ENCODE measurements around the gene KIAA1217. TPM values are rescaled to one million over a fixed set of nuclear protein-coding genes. Genes with fewer than 3 reads are reported as not detected.
A peak's percentile ranks its signal among the peaks of the same experiment; 100 is the strongest.

KIAA1217 gene
- total RNA-seq, 1 experiment from 2014 or later = 48.3 TPM

DNA sequence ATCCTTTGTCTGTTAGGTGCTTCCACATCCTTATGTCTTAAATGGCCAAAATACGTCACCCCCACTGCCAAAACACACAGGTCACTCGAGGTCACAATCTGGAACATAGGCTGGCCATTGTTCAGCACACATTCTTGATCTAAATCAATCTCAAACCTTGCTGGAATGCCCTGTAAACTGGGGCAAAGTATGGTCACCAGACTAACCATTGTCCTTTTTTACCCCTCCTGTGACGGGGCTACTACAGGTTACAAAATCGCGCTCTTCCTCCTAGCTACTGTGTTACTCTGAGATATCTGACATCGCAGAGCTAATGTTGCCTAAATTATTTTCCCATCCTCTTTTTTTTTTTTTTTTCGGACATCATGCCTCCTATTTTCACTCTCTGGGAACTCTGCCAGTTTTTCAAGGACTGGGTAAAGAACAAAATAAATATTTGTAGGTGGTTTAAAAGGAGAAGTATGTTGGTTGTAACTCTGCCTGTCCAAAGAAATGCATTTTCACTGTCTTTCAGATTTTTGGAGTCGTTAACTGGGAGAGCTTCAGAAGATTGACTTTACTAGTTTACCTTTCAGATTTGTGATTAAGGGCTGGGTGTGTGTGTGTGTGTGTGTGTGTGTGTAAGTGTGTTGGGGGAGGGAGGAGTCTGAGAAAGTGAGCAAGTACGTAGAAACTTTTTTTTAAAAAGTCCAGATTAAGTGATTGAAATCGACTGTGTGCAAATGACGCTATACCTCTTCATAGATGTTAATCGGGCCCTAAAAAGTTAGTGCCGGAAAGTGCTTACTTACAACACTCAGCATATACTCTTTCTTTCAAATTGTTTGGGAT, 942 bp upstream of the KIAA1217 start:
- ChIA-PET POLR2A (interaction anchor here (2.4 kb wide), 1 partner anchor 151 kb away, joined by 12 read pairs; no protein-coding TSS in a partner anchor), CTCF (interaction anchor here (0.7 to 3.4 kb wide), 4 partner anchors 11 to 155 kb away, joined by 4 to 20 read pairs (median 6); no protein-coding TSS in a partner anchor)
- peak; percentile 30 for DNase-seq (ENCODE audit: unreplicated experiment)
- no peaks in the 10 kb centered on the region for H3K36me3 Mint-ChIP-seq (ENCODE audit: insufficient read depth, unreplicated experiment)
- peaks cover 22% of the 10 kb centered on the region for H3K4me1 Mint-ChIP-seq (ENCODE audit: insufficient read depth, unreplicated experiment)
- H3K9me3 Mint-ChIP-seq (ENCODE audit: unreplicated experiment) = no peaks in the 10 kb centered on the region
- TF ChIP-seq, protein P1, sequence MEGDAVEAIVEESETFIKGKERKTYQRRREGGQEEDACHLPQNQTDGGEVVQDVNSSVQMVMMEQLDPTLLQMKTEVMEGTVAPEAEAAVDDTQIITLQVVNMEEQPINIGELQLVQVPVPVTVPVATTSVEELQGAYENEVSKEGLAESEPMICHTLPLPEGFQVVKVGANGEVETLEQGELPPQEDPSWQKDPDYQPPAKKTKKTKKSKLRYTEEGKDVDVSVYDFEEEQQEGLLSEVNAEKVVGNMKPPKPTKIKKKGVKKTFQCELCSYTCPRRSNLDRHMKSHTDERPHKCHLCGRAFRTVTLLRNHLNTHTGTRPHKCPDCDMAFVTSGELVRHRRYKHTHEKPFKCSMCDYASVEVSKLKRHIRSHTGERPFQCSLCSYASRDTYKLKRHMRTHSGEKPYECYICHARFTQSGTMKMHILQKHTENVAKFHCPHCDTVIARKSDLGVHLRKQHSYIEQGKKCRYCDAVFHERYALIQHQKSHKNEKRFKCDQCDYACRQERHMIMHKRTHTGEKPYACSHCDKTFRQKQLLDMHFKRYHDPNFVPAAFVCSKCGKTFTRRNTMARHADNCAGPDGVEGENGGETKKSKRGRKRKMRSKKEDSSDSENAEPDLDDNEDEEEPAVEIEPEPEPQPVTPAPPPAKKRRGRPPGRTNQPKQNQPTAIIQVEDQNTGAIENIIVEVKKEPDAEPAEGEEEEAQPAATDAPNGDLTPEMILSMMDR (IDR thresholded peaks at IDR 0.05; ENCODE audit: unreplicated experiment) = no peak
- BruUV-seq (replicated peaks) = no TSS peak
- peak overlapping the region; percentile 1 for H3K27ac Mint-ChIP-seq (ENCODE audit: low read depth, unreplicated experiment)
- no peaks in the 10 kb centered on the region for H3K27me3 Mint-ChIP-seq (ENCODE audit: insufficient read depth, unreplicated experiment)
- H3K4me3 Mint-ChIP-seq (ENCODE audit: unreplicated experiment) = peak overlapping the region; percentile 76
- intact Hi-C loops (cut with micrococcal nuclease) = no loop called here

GRCh38 chr10:24209432-24209771, 464 bp downstream of the KIAA1217 start:
- H3K4me3 Mint-ChIP-seq (ENCODE audit: unreplicated experiment) = peak overlapping the region; percentile 76
- no peaks in the 10 kb centered on the region for H3K9me3 Mint-ChIP-seq (ENCODE audit: unreplicated experiment)
- TF ChIP-seq, protein P1 (IDR thresholded peaks at IDR 0.05; ENCODE audit: unreplicated experiment) = no peak
- ChIA-PET POLR2A (interaction anchor here (0.6 to 3.0 kb wide), 15 partner anchors 20 to 512 kb away, joined by 3 to 29 read pairs (median 5); no protein-coding TSS in a partner anchor), CTCF (interaction anchor here (0.5 to 1.4 kb wide), 19 partner anchors 12 to 1514 kb away, joined by 3 to 7 read pairs (median 4); no protein-coding TSS in a partner anchor)
- H3K27ac Mint-ChIP-seq (ENCODE audit: low read depth, unreplicated experiment) = peak overlapping the region; percentile 1
- BruUV-seq (replicated peaks) = no TSS peak
- peaks cover 22% of the 10 kb centered on the region for H3K4me1 Mint-ChIP-seq (ENCODE audit: insufficient read depth, unreplicated experiment)
- H3K36me3 Mint-ChIP-seq (ENCODE audit: insufficient read depth, unreplicated experiment) = no peaks in the 10 kb centered on the region
- peak; percentile 38 for DNase-seq (ENCODE audit: unreplicated experiment)
- no peaks in the 10 kb centered on the region for H3K27me3 Mint-ChIP-seq (ENCODE audit: insufficient read depth, unreplicated experiment)
- intact Hi-C loops (cut with micrococcal nuclease) = no loop called here

DNA sequence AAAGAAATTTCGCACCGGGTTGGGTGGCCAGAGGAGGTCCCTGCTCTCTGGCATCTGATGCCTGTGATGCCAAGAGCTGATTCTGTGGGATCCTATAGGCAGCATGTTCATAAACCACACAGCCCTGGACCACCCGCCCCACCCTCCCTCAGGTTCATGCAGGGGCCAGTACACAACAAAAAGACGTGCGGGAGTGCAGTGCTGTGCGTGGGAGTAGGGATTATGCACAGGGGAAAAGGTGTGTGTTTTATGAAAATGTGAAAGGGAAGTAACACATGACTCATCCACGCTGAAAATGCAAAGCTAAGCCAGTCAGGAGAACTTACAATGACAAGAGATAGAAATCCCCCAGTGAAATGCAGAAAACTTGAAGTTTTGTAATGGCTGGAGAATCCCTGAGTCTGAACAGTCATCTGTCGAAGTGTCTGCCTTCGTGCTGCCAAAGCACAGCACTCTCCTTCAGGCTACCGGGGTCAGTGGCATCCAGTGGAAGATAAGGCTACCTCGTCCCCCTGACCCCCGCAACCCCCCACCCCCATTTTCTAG, 1.1 kb downstream of the KIAA1217 start:
- intact Hi-C loops (cut with micrococcal nuclease) = no loop called here
- peak; percentile 74 for DNase-seq (ENCODE audit: unreplicated experiment)
- Mint-ChIP-seq H3K9me3 (ENCODE audit: unreplicated experiment) (no peaks in the 10 kb centered on the region), H3K4me3 (ENCODE audit: unreplicated experiment) (peak overlapping the region; percentile 76), H3K27me3 (ENCODE audit: insufficient read depth, unreplicated experiment) (no peaks in the 10 kb centered on the region), H3K4me1 (ENCODE audit: insufficient read depth, unreplicated experiment) (peaks cover 22% of the 10 kb centered on the region), H3K36me3 (ENCODE audit: insufficient read depth, unreplicated experiment) (no peaks in the 10 kb centered on the region), H3K27ac (ENCODE audit: low read depth, unreplicated experiment) (peak overlapping the region; percentile 1)
- BruUV-seq (replicated peaks) = no TSS peak
- POLR2A ChIA-PET = interaction anchor here (0.6 to 3.0 kb wide), 18 partner anchors 10 to 512 kb away, joined by 3 to 29 read pairs (median 5); no protein-coding TSS in a partner anchor
- TF ChIP-seq, protein P1 (IDR thresholded peaks at IDR 0.05; ENCODE audit: unreplicated experiment) = no peak
- CTCF ChIA-PET = interaction anchor here (0.5 to 1.4 kb wide), 17 partner anchors 14 to 309 kb away, joined by 3 to 5 read pairs (median 3); no protein-coding TSS in a partner anchor

- BruUV-seq (replicated peaks) = no TSS peak
- Mint-ChIP-seq H3K4me3 (ENCODE audit: unreplicated experiment) (no peak overlapping the region), H3K4me1 (ENCODE audit: insufficient read depth, unreplicated experiment) (peaks cover 22% of the 10 kb centered on the region), H3K27me3 (ENCODE audit: insufficient read depth, unreplicated experiment) (no peaks in the 10 kb centered on the region), H3K27ac (ENCODE audit: low read depth, unreplicated experiment) (peak overlapping the region; percentile 1), H3K9me3 (ENCODE audit: unreplicated experiment) (no peaks in the 10 kb centered on the region), H3K36me3 (ENCODE audit: insufficient read depth, unreplicated experiment) (no peaks in the 10 kb centered on the region)
- DNase-seq (ENCODE audit: unreplicated experiment) = no peak
- TF ChIP-seq, protein P1 (IDR thresholded peaks at IDR 0.05; ENCODE audit: unreplicated experiment) = no peak
- intact Hi-C loops (cut with micrococcal nuclease) = no loop called here
- ChIA-PET CTCF (interaction anchor here (0.7 to 1.1 kb wide), 5 partner anchors 47 to 308 kb away, joined by 3 to 4 read pairs (median 3); no protein-coding TSS in a partner anchor), POLR2A (interaction anchor here (0.6 to 3.0 kb wide), 7 partner anchors 10 to 273 kb away, joined by 3 to 29 read pairs (median 5); no protein-coding TSS in a partner anchor)
Observed at GRCh38 chr10:24210501-24210900, 1.6 kb downstream of the KIAA1217 start.
